Neural crest cell (in vitro differentiated cells): ENCODE results near the gene SLC25A18. TPM values are rescaled to one million over a fixed set of nuclear protein-coding genes. Genes with fewer than 3 reads are reported as not detected.

ENCODE experiments used
- DNase-seq: peaks from one replicate; pipeline ENCODE4 v3.0.0; 2021; ENCODE audit warnings: low read depth, mixed read lengths, low spot score
- H3K27ac Mint-ChIP-seq: one replicate; pipeline ENCODE4 v1.8.0; 2021; ENCODE audit warnings: mild to moderate bottlenecking, mixed read lengths; ENCODE audit not compliant: unreplicated experiment
- H3K27me3 Mint-ChIP-seq: 2 replicates; pipeline ENCODE4 v1.8.0; 2021; ENCODE audit warnings: low read depth, mild to moderate bottlenecking, mixed read lengths
- H3K36me3 Mint-ChIP-seq: 2 replicates; pipeline ENCODE4 v1.8.0; 2021; ENCODE audit warnings: low read depth, mild to moderate bottlenecking, mixed read lengths
- H3K4me1 Mint-ChIP-seq: 2 replicates; pipeline ENCODE4 v1.8.0; 2021; ENCODE audit warnings: mixed read lengths
- H3K4me3 Mint-ChIP-seq: one replicate; pipeline ENCODE4 v1.8.0; 2021; ENCODE audit warnings: mild to moderate bottlenecking, mixed read lengths
- H3K9me3 Mint-ChIP-seq: 2 replicates; pipeline ENCODE4 v1.8.0; 2021; ENCODE audit warnings: mixed read lengths
- CTCF ChIP-seq: fragments of 200-600 bp; sonication (generic); conservative IDR thresholded peaks from 2 replicates; pipeline ENCODE4 v1.5.0; 2021; ENCODE audit warnings: antibody characterized with exemption, mild to moderate bottlenecking
- total RNA-seq: library from RNA; stranded (reverse); gene quantifications from 2 replicates; pipeline ENCODE4 v1.2.1, GENCODE V29; 2021

Gene SLC25A18
- total RNA-seq, 1 donor from 2014 or later, result 0.86 TPM

- Mint-ChIP-seq H3K9me3 (no peaks in the 10 kb centered on the region), H3K27ac (no peak overlapping the region), H3K36me3 (no peaks in the 10 kb centered on the region), H3K4me1 (peaks cover 23% of the 10 kb centered on the region), H3K4me3 (no peak overlapping the region), H3K27me3 (no peaks in the 10 kb centered on the region)
- no peak for TF ChIP-seq CTCF
- DNase-seq, result no peak
Measured at GRCh38 chr22:17575151-17575550, 11.9 kb downstream of the SLC25A18 start.

GRCh38 chr22:17575681-17576080, 12.4 kb downstream of the SLC25A18 start:
- Mint-ChIP-seq H3K27me3 (no peaks in the 10 kb centered on the region), H3K36me3 (no peaks in the 10 kb centered on the region), H3K4me3 (no peak overlapping the region), H3K27ac (no peak overlapping the region), H3K4me1 (peaks cover 21% of the 10 kb centered on the region), H3K9me3 (no peaks in the 10 kb centered on the region)
- no peak for TF ChIP-seq CTCF
- no peak for DNase-seq

DNA sequence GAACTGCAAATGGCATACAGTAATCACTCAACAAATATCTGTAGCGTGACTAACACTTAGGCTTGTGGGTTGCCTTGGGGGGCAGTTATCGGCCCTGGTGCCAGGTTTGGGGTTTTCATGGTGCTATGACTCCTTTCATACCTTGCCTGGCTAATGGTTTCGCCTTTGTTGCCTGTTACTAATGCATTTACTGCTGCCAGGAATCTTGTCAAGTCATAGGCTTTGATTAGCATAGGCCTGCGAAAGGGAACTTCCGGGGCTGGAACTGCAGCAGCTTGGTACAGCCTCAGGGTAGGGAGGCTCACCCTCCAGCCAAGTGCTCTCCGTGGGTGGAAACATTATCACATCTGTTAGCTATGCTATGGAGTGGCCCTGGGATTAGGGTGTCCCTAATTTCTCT, 13.2 kb downstream of the SLC25A18 start:
- no peak for DNase-seq
- peaks cover 14% of the 10 kb centered on the region for H3K4me1 Mint-ChIP-seq
- no peaks in the 10 kb centered on the region for H3K9me3 Mint-ChIP-seq
- H3K27ac Mint-ChIP-seq, result peak overlapping the region; percentile 81
- no peak for TF ChIP-seq CTCF
- H3K36me3 Mint-ChIP-seq, result no peaks in the 10 kb centered on the region
- H3K27me3 Mint-ChIP-seq, result no peaks in the 10 kb centered on the region
- no peak overlapping the region for H3K4me3 Mint-ChIP-seq

DNA sequence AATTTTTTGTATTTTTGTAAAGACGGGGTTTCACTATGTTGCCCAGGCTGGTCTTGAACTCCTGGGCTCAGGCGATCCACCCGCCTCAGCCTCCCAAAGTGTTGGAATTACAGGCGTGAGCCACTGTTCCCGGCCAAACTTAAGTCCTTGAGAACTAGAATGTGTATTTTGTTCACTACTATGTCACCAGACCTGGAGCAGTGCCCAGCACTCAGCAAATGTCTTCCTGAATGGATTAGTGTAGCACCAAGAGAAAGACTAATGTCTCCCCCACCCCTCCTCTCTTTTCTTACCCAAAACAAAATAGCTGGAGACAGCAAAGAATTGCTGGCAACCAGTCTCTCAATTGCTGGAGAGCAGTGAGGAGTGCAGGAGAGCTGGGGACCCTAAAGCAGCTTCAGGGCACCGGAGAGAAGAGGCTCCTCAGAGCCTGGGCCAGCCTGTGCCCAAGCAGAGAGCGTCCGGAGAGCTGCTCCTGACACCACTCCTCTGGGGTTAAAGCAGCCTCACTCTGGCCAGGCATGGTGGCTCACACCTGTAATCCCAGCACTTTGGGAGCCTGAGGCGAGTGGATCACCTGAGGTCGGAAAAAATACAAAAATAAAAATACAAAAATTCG, 14.9 kb downstream of the SLC25A18 start:
- H3K9me3 Mint-ChIP-seq, result no peaks in the 10 kb centered on the region
- H3K27me3 Mint-ChIP-seq, result no peaks in the 10 kb centered on the region
- no peaks in the 10 kb centered on the region for H3K36me3 Mint-ChIP-seq
- H3K27ac Mint-ChIP-seq, result no peak overlapping the region
- peaks cover 14% of the 10 kb centered on the region for H3K4me1 Mint-ChIP-seq
- no peak for TF ChIP-seq CTCF
- no peak overlapping the region for H3K4me3 Mint-ChIP-seq
- DNase-seq, result no peak

DNA sequence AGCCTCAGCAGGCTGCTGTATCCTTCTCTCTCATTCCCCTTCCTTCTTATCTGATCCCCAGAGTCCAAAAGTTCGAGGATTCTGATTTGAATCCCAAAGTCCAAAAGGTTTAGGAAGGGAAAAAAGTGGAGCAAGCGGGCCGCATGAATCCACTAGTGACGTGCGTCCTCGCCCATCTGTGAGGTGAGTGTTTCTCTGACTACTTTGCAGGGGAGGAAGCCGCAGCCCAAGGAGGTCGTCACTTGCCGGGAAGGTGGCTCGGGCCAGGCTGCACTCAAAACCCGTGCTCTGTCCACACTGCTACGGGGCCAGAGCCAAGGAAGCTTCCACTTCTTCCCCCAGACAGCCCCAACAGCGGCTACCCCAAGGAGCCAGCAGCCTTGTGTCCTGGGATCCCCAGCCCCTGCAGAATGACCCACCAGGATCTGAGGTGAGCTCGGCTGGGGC, 16.3 kb downstream of the SLC25A18 start:
- Mint-ChIP-seq H3K36me3 (no peaks in the 10 kb centered on the region), H3K27ac (no peak overlapping the region), H3K4me1 (peaks cover 14% of the 10 kb centered on the region), H3K4me3 (no peak overlapping the region), H3K9me3 (no peaks in the 10 kb centered on the region), H3K27me3 (no peaks in the 10 kb centered on the region)
- TF ChIP-seq CTCF, result no peak
- no peak for DNase-seq
